D721Med (cell line): ENCODE data around the gene ADGRL3.
"Not testable (repeated sequence)": the region's sequence is repeated elsewhere in the genome, so short reads cannot be mapped to it uniquely, and the experiment has no call there.

Source experiments
- DNase-seq: peaks from one replicate; pipeline ENCODE4 v3.0.0; 2011; ENCODE audit warnings: low spot score; ENCODE audit not compliant: insufficient read length
- FAIRE-seq: peaks from 2 replicates; lab custom pipeline; 2011; peaks lifted over from hg19 to GRCh38; lab: Jason Lieb, UNC
- CTCF ChIP-seq: IDR thresholded peaks from 2 replicates; pipeline ENCODE4 v1.5.1; 2012; ENCODE audit warnings: mild to moderate bottlenecking, control low read depth; ENCODE audit not compliant: insufficient read depth; ENCODE audit errors: missing control alignments

Gene ADGRL3

GRCh38 chr4:61628282-61628681 is 428.2 kb downstream of the ADGRL3 start:
- no peak for FAIRE-seq
- TF ChIP-seq CTCF = no peak
- no peak for DNase-seq

GRCh38 chr4:61628727-61629126 is 428.6 kb downstream of the ADGRL3 start:
- FAIRE-seq (no peak), DNase-seq (no peak)
- no peak for TF ChIP-seq CTCF

- DNase-seq = no peak
- no peak for FAIRE-seq
- no peak for TF ChIP-seq CTCF
These were observed 430.4 kb downstream of the ADGRL3 start for GRCh38 chr4:61630548-61630947.

- FAIRE-seq = no peak
- no peak for TF ChIP-seq CTCF
- DNase-seq = no peak
These were observed 438.5 kb downstream of the ADGRL3 start for GRCh38 chr4:61638591-61638990.

- DNase-seq, FAIRE-seq: not testable (repeated sequence)
These were observed 446.7 kb downstream of the ADGRL3 start for GRCh38 chr4:61646746-61647350.

- no peak for FAIRE-seq
- TF ChIP-seq CTCF = no peak
- DNase-seq = no peak
These were observed 448.1 kb downstream of the ADGRL3 start for GRCh38 chr4:61648264-61648663.

GRCh38 chr4:61657016-61657415 is 456.9 kb downstream of the ADGRL3 start:
- FAIRE-seq (no peak), DNase-seq (no peak)
- no peak for TF ChIP-seq CTCF

- TF ChIP-seq CTCF = no peak
- DNase-seq (no peak), FAIRE-seq (no peak)
These were observed 461.8 kb downstream of the ADGRL3 start for GRCh38 chr4:61661960-61662359.
